Neutrophil (primary cell): ENCODE measurements around the gene ARL14EP.

Experiments
- H3K27ac ChIP-seq: fragments of 200-600 bp; sonication (generic); 2 replicates; pipeline ENCODE4 v1.5.1; 2016; ENCODE audit warnings: mild to moderate bottlenecking, moderate library complexity
- H3K27me3 ChIP-seq: fragments of 200-600 bp; sonication (generic); 2 replicates; pipeline ENCODE4 v1.6.0; 2016; ENCODE audit warnings: mild to moderate bottlenecking
- H3K36me3 ChIP-seq: fragments of 200-600 bp; sonication (generic); 2 replicates; pipeline ENCODE4 v1.5.1; 2017
- H3K4me1 ChIP-seq, 2 experiments: fragments of 200-600 bp in 1 of 2; sonication (generic) in 1 of 2; 1 replicate in 1 of 2; 2 replicates in 1 of 2; pipeline versions ENCODE4 v1.5.1 to v1.6.1; 2013 to 2016; ENCODE audit warnings: low read depth in 1 of 2, low read length in 1 of 2, mild to moderate bottlenecking in 1 of 2, moderate library complexity in 1 of 2; ENCODE audit not compliant: control insufficient read depth in 1 of 2, insufficient read depth in 1 of 2
- H3K4me3 ChIP-seq, 2 experiments: fragments of 200-600 bp in 1 of 2; sonication (generic) in 1 of 2; 1 replicate in 1 of 2; 2 replicates in 1 of 2; pipeline ENCODE4 v1.5.1; 2013 to 2016; ENCODE audit warnings: low read depth in 1 of 2, low read length in 1 of 2, mild to moderate bottlenecking in 1 of 2, moderate library complexity in 1 of 2
- H3K9me3 ChIP-seq: fragments of 200-600 bp; sonication (generic); 2 replicates; pipeline ENCODE4 v1.5.1; 2016
- TF ChIP-seq, protein P1 (sequence below): fragments of 200-600 bp; sonication (generic); IDR thresholded peaks from 2 replicates; pipeline ENCODE4 v1.5.1; 2016; ENCODE audit warnings: antibody characterized with exemption

The ARL14EP gene

GRCh38 chr11:30344085-30344484 lies 21.2 kb downstream of the ARL14EP start:
- Histone ChIP-seq H3K27ac (no peak overlapping the region), H3K27me3 (no peaks in the 10 kb centered on the region), H3K4me1 (no peaks in the 10 kb centered on the region), H3K4me3 (no peak overlapping the region), H3K9me3 (no peaks in the 10 kb centered on the region), H3K36me3 (no peaks in the 10 kb centered on the region)
- TF ChIP-seq, protein P1, sequence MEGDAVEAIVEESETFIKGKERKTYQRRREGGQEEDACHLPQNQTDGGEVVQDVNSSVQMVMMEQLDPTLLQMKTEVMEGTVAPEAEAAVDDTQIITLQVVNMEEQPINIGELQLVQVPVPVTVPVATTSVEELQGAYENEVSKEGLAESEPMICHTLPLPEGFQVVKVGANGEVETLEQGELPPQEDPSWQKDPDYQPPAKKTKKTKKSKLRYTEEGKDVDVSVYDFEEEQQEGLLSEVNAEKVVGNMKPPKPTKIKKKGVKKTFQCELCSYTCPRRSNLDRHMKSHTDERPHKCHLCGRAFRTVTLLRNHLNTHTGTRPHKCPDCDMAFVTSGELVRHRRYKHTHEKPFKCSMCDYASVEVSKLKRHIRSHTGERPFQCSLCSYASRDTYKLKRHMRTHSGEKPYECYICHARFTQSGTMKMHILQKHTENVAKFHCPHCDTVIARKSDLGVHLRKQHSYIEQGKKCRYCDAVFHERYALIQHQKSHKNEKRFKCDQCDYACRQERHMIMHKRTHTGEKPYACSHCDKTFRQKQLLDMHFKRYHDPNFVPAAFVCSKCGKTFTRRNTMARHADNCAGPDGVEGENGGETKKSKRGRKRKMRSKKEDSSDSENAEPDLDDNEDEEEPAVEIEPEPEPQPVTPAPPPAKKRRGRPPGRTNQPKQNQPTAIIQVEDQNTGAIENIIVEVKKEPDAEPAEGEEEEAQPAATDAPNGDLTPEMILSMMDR = no peak

DNA sequence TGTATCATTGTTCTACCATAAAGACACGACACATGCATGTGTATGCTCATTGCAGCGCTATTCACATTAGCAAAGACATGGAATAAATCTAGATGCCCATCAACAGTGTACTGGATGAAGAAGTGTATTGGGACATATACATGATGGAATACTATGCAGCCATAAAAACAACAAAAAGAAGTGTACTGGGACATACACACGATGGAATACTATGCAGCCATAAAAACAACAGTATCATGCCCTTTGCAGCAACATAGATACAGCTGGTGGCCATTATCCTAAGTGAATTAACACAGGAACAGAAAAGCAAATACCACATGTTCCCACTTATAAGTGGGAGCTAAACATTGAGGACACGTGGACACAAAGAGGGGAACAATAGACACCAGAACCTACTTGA lies 22.7 kb downstream of the ARL14EP start:
- H3K4me3 ChIP-seq = no peak overlapping the region
- no peak overlapping the region for H3K27ac ChIP-seq
- H3K9me3 ChIP-seq = no peaks in the 10 kb centered on the region
- H3K27me3 ChIP-seq = no peaks in the 10 kb centered on the region
- H3K36me3 ChIP-seq = no peaks in the 10 kb centered on the region
- H3K4me1 ChIP-seq = no peaks in the 10 kb centered on the region
- TF ChIP-seq, protein P1 = no peak

GRCh38 chr11:30346068-30346688 lies 23.3 kb downstream of the ARL14EP start:
- no peaks in the 10 kb centered on the region for H3K36me3 ChIP-seq
- TF ChIP-seq, protein P1 = no peak
- no peaks in the 10 kb centered on the region for H3K4me1 ChIP-seq
- peaks cover 4% of the 10 kb centered on the region for H3K27me3 ChIP-seq
- no peaks in the 10 kb centered on the region for H3K9me3 ChIP-seq
- no peak overlapping the region for H3K27ac ChIP-seq
- no peak overlapping the region for H3K4me3 ChIP-seq

GRCh38 chr11:30348035-30348434 lies 25.1 kb downstream of the ARL14EP start:
- H3K4me3 ChIP-seq = no peak overlapping the region
- H3K27ac ChIP-seq = no peak overlapping the region
- no peaks in the 10 kb centered on the region for H3K36me3 ChIP-seq
- H3K27me3 ChIP-seq = peaks cover 4% of the 10 kb centered on the region
- TF ChIP-seq, protein P1 = no peak
- no peaks in the 10 kb centered on the region for H3K9me3 ChIP-seq
- no peaks in the 10 kb centered on the region for H3K4me1 ChIP-seq

DNA sequence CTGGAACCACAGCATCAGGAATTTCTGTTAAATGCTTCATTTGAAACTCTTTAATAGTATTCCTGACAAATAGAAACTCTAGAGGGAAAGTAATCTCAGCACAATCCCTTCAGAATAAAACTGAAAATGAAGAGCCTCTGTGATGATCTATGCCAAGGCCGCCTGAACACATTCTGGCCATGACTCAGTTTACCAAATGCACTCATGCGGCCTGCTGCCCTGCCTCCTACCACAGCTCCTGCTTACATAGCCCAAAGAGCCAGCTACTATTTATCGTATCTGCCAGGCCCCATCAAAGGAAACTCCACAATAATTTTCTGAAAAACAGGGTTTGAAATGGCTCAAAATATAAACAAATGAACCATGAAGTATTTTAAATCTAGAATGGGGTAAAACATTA lies 27.0 kb downstream of the ARL14EP start:
- no peak overlapping the region for H3K4me3 ChIP-seq
- peaks cover 4% of the 10 kb centered on the region for H3K27me3 ChIP-seq
- H3K9me3 ChIP-seq = no peaks in the 10 kb centered on the region
- no peak overlapping the region for H3K27ac ChIP-seq
- no peaks in the 10 kb centered on the region for H3K4me1 ChIP-seq
- H3K36me3 ChIP-seq = no peaks in the 10 kb centered on the region
- TF ChIP-seq, protein P1 = no peak
